ENCODE results near the gene DBNL. TPM values are rescaled to one million over a fixed set of nuclear protein-coding genes. Genes with fewer than 3 reads are reported as not detected.

Gene DBNL
- total RNA-seq, 1 donor from 2014 or later: 33.1 TPM

DNA sequence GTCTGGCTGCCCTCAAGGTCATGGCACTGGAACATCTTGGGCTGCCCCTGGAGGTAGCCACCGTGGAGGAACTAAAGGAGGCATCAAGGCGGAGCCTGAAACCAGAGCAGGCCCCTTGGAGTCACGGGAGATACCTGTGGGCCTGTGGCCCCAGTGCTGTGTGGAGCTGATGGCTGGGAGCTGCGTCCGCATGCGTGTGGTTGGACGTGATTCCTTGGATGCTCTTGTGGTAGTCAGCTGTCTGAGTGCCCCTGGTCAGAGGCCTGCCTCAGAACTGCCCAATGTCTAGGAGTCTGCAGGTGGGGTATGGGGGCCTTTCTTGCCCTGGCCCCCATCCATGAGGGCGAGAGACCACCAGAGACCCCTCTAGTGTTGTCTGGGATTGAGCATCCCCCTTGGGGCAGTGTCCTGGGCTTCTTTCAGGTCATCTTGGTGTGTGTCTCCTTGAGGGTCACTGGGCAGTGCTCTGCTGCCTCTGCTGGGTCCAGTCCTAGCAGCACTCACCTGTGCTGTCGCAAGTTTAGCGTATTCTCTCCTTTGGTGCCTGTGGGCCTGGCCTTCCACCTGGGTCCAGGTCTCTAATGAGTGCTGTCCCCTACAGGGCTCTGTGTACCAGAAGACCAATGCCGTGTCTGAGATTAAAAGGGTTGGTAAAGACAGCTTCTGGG, 12.8 kb downstream of the DBNL start:
- peak; percentile 11 for DNase-seq

DNA sequence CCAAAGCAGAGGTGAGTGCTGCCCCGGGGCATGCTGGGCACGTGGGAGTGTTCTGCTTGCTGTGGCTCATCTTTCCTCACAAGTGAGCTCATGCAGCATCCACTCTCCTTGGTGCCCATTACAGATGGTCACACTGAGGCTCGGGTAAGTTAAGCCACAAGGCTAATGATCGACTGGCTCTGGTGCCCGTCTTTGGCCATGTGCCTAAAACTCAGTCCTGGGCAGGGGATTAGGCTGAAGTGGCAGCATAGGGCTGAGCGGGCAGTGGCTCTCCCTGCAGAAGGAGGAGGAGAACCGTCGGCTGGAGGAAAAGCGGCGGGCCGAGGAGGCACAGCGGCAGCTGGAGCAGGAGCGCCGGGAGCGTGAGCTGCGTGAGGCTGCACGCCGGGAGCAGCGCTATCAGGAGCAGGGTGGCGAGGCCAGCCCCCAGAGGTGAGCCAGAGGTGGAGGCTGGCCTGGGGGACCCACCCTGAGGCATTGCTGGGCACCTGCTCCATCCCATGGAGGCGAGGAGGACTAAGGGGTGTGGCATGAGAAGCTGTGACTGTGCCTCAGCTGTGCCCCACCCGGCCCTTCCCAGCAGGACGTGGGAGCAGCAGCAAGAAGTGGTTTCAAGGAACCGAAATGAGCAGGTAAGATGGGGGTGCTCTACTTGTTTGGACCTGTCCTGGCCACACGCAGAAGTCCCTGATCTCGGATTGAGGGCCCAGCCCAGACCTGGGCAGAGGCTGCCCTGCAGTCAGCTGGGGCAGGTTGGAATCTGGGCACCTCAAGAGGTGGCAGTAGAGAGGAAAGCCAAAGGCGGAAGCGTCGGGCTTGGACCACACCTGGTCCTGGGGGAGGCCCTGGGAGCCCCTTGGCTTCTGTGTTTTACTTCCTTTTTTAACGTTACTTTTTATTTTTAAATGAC, 13.6 kb downstream of the DBNL start:
- Histone ChIP-seq H3K4me3 (no peak overlapping the region), H3K36me3 (peaks cover 73% of the 10 kb centered on the region), H3K9me3 (replicated peaks) (no peaks in the 10 kb centered on the region), H3K27me3 (ENCODE audit: low read depth) (no peaks in the 10 kb centered on the region), H3K4me1 (peaks cover 54% of the 10 kb centered on the region), H3K27ac (replicated peaks) (no peak overlapping the region)
- intact Hi-C loops (cut with micrococcal nuclease): no loop called here
- TF ChIP-seq, protein P1, sequence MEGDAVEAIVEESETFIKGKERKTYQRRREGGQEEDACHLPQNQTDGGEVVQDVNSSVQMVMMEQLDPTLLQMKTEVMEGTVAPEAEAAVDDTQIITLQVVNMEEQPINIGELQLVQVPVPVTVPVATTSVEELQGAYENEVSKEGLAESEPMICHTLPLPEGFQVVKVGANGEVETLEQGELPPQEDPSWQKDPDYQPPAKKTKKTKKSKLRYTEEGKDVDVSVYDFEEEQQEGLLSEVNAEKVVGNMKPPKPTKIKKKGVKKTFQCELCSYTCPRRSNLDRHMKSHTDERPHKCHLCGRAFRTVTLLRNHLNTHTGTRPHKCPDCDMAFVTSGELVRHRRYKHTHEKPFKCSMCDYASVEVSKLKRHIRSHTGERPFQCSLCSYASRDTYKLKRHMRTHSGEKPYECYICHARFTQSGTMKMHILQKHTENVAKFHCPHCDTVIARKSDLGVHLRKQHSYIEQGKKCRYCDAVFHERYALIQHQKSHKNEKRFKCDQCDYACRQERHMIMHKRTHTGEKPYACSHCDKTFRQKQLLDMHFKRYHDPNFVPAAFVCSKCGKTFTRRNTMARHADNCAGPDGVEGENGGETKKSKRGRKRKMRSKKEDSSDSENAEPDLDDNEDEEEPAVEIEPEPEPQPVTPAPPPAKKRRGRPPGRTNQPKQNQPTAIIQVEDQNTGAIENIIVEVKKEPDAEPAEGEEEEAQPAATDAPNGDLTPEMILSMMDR (IDR thresholded peaks at IDR 0.05; ENCODE audit: borderline replicate concordance): no peak
- peak; percentile 8 for DNase-seq

More for the DNA sequence above, 12.8 kb downstream of the DBNL start:
- Histone ChIP-seq H3K9me3 (replicated peaks) (no peaks in the 10 kb centered on the region), H3K36me3 (peaks cover 81% of the 10 kb centered on the region), H3K4me3 (no peak overlapping the region), H3K4me1 (peaks cover 50% of the 10 kb centered on the region), H3K27me3 (ENCODE audit: low read depth) (no peaks in the 10 kb centered on the region), H3K27ac (replicated peaks) (no peak overlapping the region)
- TF ChIP-seq, protein P1 (IDR thresholded peaks at IDR 0.05; ENCODE audit: borderline replicate concordance): no peak
- intact Hi-C loops (cut with micrococcal nuclease): no loop called here

DNA sequence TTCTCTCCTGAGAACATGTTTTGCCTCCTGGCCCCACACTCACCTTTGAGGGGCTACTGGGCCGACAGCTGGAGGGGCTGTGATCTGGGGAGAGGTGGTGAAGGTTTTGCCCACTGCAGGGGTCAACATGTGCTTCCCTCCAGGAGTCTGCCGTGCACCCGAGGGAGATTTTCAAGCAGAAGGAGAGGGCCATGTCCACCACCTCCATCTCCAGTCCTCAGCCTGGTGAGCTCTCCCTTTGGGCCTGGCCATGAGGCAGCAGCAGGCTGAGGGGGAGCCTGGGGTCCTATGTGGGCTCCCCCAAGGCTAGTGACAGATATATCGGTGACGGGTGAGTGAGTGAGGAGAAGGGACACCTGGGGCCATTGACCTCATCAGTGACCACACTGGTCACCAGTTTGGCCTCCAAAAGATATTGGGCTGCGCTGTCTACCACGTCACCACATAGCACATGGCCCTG, 14.3 kb downstream of the DBNL start:
- H3K9me3 ChIP-seq (replicated peaks): no peaks in the 10 kb centered on the region
- no peak overlapping the region for H3K4me3 ChIP-seq
- peaks cover 60% of the 10 kb centered on the region for H3K4me1 ChIP-seq
- no peak overlapping the region for H3K27ac ChIP-seq (replicated peaks)
- DNase-seq: peak; percentile 9
- H3K27me3 ChIP-seq (ENCODE audit: low read depth): no peaks in the 10 kb centered on the region
- peaks cover 66% of the 10 kb centered on the region for H3K36me3 ChIP-seq
- TF ChIP-seq, protein P1 (IDR thresholded peaks at IDR 0.05; ENCODE audit: borderline replicate concordance): no peak
- intact Hi-C loops (cut with micrococcal nuclease): no loop called here

DNA sequence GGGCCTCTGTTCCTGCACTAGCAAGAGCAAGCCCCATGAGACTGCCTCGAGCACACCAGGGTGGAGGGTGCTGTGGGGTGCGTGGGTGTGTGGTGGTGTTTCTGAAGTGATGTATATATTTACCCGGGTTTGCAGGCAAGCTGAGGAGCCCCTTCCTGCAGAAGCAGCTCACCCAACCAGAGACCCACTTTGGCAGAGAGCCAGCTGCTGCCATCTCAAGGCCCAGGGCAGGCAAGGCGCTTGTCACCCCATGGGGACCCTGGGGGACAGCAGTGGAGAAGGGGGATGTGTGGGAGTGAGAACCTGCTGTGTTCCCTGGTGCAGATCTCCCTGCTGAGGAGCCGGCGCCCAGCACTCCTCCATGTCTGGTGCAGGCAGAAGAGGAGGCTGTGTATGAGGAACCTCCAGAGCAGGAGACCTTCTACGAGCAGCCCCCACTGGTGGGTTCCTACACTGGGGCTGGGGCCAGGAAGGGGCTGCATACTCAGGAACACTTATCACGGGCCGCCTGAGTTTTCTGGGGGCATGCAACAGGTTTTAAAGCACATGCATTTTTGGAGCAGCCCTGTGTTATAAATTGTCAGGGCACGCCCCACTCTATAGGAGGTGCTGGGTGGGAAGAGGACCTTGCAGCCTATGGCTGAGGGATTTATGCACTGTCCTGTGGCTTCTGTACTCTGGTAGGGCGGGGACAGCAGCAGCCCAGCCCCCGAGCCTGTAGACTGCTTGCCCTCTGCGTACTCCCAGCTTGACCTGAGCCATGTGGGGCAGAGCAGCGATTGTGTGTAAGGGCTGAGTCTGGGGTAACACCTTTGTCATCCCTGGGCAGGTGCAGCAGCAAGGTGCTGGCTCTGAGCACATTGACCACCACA, 15.0 kb downstream of the DBNL start:
- Histone ChIP-seq H3K27me3 (ENCODE audit: low read depth) (no peaks in the 10 kb centered on the region), H3K36me3 (peaks cover 59% of the 10 kb centered on the region), H3K4me1 (peaks cover 67% of the 10 kb centered on the region), H3K9me3 (replicated peaks) (no peaks in the 10 kb centered on the region), H3K27ac (replicated peaks) (peak overlapping the region; percentile 89), H3K4me3 (no peak overlapping the region)
- intact Hi-C loops (cut with micrococcal nuclease): no loop called here
- TF ChIP-seq, protein P1 (IDR thresholded peaks at IDR 0.05; ENCODE audit: borderline replicate concordance): no peak
- peak; percentile 14 for DNase-seq
